ENCODE measurements around the gene GDF7. TPM values are rescaled to one million over a fixed set of nuclear protein-coding genes. Genes with fewer than 3 reads are reported as not detected.

Gene GDF7
- total RNA-seq, 1 experiment from 2014 or later: 0.10 TPM

GRCh38 chr2:20661421-20662307, 5.3 kb upstream of the GDF7 start:
- peak; percentile 84 for DNase-seq (ENCODE audit: low spot score)

- DNase-seq (ENCODE audit: low spot score): no peak
Observed at GRCh38 chr2:20662308-20662937, 4.5 kb upstream of the GDF7 start.

- DNase-seq (ENCODE audit: low spot score): no peak
Observed at GRCh38 chr2:20663196-20664070, 3.5 kb upstream of the GDF7 start.

- DNase-seq (ENCODE audit: low spot score): no peak
Observed at GRCh38 chr2:20664071-20664390, 2.9 kb upstream of the GDF7 start.

GRCh38 chr2:20664431-20665242, 2.3 kb upstream of the GDF7 start:
- no peak for DNase-seq (ENCODE audit: low spot score)

- DNase-seq (ENCODE audit: low spot score): no peak
Observed at GRCh38 chr2:20665243-20666004, 1.5 kb upstream of the GDF7 start.

GRCh38 chr2:20666005-20666303, 990 bp upstream of the GDF7 start:
- DNase-seq (ENCODE audit: low spot score): no peak

GRCh38 chr2:20667151-20667530, 197 bp downstream of the GDF7 start:
- no peak for DNase-seq (ENCODE audit: low spot score)

- DNase-seq (ENCODE audit: low spot score): no peak
Observed at GRCh38 chr2:20667531-20668401, 822 bp downstream of the GDF7 start.

- no peak for DNase-seq (ENCODE audit: low spot score)
Observed at GRCh38 chr2:20668451-20668850, 1.5 kb downstream of the GDF7 start.

GRCh38 chr2:20668871-20669475, 2.0 kb downstream of the GDF7 start:
- no peak for DNase-seq (ENCODE audit: low spot score)

GRCh38 chr2:20669562-20670314, 2.8 kb downstream of the GDF7 start:
- no peak for DNase-seq (ENCODE audit: low spot score)

- DNase-seq (ENCODE audit: low spot score): no peak
Observed at GRCh38 chr2:20670315-20671035, 3.5 kb downstream of the GDF7 start.

GRCh38 chr2:20671036-20671735, 4.2 kb downstream of the GDF7 start:
- no peak for DNase-seq (ENCODE audit: low spot score)

- DNase-seq (ENCODE audit: low spot score): no peak
Observed at GRCh38 chr2:20671736-20672080, 4.8 kb downstream of the GDF7 start.

- no peak for DNase-seq (ENCODE audit: low spot score)
Observed at GRCh38 chr2:20672201-20672951, 5.4 kb downstream of the GDF7 start.
